GM19395 (cell line): Measurements from ENCODE around the gene KIF13A.
"Not testable (repeated sequence)": the region's sequence is repeated elsewhere in the genome, so short reads cannot be mapped to it uniquely, and the experiment has no call there.

Source experiments
- ATAC-seq: cut with Tn5 transposase; IDR thresholded peaks from one replicate; pipeline ENCODE4 v1.9.1; 2021; ENCODE audit warnings: mild to moderate bottlenecking, moderate library complexity; ENCODE audit not compliant: unreplicated experiment

Gene KIF13A

DNA sequence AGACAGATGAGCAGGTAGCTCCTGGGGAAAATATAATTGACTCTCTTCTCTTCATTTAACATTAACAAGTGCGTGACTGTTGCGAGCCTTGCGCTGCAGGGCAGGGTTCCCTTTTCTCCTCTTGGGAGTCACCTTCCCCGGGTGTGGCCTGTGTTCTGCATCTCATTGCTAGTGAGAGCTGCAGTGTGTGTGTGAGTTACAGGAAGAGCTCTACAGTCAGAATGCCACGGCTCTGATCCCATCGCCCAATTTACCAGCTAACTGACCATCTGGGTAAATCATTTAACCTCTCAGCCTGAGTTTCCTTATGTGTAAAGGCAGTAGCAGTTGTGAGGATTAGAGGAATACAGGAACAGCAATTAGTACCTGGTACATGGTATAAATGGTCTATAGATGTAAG is 173.9 kb downstream of the KIF13A start:
- no peak for ATAC-seq

DNA sequence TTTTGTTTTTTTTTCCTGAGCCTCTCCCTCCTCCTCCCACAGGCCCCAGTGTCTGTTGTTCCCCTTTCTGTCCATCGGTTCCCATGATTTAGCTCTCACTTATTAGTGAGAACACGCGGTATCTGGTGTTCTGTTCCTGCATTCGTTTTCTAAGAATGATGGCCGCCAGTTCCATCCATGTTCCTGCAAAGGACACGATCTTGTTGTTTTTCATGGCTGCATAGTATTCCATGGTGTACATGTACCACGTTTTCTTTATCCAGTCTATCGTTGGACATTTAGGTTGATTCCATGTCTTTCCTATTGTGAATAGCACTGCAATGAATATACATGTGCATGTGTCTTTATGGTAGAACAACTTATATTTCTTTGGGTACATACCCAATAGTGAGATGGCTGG is 175.1 kb downstream of the KIF13A start:
- no peak for ATAC-seq

DNA sequence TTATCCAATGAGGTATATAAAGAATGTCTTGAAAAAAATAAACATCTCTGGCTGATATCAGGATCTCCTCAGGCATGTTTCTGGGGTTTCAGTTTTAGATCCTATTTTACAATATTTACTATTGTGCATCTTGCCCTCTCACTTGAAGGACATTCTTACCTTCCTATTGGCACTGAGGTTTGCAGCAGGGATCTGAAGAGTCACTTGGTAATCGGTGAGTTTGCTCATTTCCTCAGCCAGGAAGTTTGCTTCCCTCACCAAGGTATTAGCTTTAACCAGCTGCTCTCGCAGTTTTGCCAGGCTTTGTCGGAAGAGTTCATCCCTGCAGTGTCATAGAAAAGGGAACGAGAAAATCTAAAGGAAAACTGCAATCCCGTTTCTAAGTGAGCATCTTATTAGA is 178.8 kb downstream of the KIF13A start:
- ATAC-seq: no peak

DNA sequence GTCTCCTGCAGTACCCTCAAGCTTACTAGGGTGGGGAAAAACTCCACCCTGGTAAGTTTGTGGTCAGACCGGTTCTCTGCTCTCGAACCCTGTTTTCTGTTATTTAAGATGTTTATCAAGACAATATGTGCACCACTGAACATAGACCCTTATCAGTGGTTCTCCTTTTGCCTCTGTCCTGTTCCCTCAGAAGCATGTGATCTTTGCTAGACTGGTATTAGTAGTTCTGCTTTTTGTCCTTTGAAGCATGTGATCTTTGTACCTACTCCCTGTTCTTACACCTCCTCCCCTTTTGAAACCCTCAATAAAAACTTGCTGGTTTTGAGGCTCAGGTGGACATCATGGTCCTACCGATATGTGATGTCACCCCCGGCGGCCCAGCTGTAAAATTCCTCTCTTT is 180.0 kb downstream of the KIF13A start:
- not testable (repeated sequence) for ATAC-seq

- no peak for ATAC-seq
These were observed 184.0 kb downstream of the KIF13A start for GRCh38 chr6:17803409-17803808.

DNA sequence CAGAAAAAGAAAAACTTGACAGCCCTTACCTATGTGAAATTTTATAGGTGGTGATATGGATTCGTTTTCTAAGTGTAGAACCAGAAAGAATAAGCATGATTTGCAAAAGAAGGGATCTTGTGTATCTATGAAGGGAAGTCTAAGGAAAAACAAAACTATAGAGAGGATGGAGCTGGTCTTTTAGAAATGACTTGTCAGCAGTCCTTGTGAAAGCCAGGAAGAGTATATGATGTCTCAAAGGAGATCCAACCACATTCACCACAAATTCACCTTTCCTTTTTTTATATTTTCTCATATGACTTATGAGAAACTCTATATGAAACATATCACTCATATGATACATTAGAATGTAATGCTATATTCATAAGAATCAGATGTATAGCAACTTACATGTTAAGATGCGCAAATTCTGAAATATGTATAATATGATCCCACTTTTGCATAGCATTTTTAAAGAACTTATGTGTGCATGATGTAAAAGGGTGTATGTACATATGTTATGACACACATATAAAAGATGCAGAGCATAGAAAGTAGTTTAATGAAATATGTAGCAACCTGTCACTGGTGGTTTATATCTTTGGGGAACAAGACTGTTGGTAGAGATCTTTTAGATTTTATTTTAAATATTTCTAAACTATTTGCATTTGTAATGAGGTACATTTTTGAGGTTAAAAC is 188.8 kb downstream of the KIF13A start:
- ATAC-seq: no peak

GRCh38 chr6:17790489-17790888 is 196.9 kb downstream of the KIF13A start:
- no peak for ATAC-seq

GRCh38 chr6:17785094-17785787 is 202.2 kb downstream of the KIF13A start:
- ATAC-seq: no peak

GRCh38 chr6:17780061-17780460 is 207.4 kb downstream of the KIF13A start:
- ATAC-seq: no peak

- no peak for ATAC-seq
These were observed 215.8 kb downstream of the KIF13A start for GRCh38 chr6:17771609-17772008.

DNA sequence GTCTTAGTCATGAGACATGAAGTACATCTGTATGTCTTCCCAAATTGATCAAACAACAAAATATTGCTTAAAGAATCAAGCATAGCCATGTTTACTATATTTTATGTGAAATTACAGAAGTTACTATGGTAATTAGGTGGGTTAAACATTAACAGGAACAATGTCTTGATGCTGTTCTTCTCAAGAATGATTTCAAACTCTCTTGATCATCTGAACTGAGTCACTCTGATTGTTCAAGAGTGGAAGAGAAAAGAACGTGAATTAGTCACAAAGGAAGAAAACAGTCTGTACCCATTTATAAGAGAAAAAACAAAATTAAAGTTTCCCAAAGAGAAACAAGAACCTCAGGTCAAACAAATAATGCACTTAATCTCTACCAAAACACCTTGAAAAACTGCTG is 218.6 kb downstream of the KIF13A start:
- no peak for ATAC-seq

GRCh38 chr6:17768388-17768787 is 219.0 kb downstream of the KIF13A start:
- ATAC-seq: no peak

- no peak for ATAC-seq
These were observed 224.8 kb downstream of the KIF13A start for GRCh38 chr6:17762651-17763050.

GRCh38 chr6:17758119-17758518 is 229.3 kb downstream of the KIF13A start:
- ATAC-seq: no peak

DNA sequence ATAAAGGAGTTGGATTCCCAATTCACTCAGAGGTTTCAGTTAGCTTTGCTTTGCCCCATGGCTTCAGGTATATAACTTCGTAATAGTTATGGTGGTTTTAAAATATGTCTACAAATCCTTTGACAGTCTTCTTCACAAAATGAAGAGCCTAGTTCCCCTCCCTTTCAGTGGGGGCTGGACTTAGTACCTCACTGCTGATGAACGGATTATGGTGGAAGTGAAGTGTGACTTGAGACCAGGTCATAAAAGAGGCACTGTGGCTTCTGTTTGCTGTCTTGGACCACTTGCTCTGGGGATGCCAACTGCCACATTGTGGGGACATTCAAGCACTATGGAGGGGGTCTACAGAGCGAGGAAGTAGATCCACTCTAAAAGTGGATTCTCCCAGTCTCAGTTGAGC is 233.2 kb downstream of the KIF13A start:
- no peak for ATAC-seq

GRCh38 chr6:17745324-17745723 is 242.1 kb downstream of the KIF13A start:
- ATAC-seq: not testable (repeated sequence)

DNA sequence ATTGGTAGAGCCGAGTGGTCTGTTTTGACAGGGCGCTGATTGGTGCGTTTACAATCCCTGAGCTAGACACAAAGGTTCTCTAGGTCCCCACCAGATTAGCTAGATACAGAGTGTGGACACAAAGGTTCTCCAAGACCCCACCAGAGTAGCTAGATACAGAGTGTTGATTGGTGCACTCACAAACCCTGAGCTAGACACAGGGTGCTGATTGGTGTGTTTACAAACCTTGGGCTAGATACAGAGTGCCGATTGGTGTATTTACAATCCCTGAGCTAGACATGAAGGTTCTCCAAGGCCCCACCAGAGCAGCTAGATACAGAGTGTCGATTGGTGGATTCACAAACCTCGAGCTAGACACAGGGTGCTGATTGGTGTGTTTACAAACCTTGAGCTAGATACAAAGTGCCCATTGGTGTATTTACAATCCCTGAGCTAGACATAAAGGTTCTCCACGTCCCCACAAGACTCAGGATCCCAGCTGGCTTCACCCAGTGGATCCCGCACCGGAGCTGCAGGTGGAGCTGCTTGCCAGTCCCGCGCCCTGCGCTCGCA is 242.6 kb downstream of the KIF13A start:
- not testable (repeated sequence) for ATAC-seq

GRCh38 chr6:17744019-17744756 is 243.2 kb downstream of the KIF13A start:
- no peak for ATAC-seq

DNA sequence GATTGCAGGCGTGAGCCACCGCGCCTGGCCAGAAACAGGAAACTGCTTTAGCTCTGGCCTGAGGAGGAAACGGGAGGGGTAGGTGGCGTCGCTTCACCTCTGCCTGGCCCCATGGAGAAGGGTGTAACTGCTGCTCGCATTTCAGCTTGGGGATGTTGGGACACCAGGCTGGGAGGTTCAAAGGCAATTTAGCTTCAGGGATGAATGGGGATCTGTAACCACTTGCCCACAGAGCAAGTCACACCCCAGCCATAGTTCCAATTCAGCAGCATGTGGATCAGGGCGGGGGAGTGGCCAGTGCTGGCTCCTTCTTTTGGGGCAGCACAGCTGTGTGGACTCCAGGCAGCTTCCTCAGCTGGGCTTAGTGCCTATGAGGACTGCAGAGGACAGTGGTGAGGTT is 245.9 kb downstream of the KIF13A start:
- ATAC-seq: no peak

DNA sequence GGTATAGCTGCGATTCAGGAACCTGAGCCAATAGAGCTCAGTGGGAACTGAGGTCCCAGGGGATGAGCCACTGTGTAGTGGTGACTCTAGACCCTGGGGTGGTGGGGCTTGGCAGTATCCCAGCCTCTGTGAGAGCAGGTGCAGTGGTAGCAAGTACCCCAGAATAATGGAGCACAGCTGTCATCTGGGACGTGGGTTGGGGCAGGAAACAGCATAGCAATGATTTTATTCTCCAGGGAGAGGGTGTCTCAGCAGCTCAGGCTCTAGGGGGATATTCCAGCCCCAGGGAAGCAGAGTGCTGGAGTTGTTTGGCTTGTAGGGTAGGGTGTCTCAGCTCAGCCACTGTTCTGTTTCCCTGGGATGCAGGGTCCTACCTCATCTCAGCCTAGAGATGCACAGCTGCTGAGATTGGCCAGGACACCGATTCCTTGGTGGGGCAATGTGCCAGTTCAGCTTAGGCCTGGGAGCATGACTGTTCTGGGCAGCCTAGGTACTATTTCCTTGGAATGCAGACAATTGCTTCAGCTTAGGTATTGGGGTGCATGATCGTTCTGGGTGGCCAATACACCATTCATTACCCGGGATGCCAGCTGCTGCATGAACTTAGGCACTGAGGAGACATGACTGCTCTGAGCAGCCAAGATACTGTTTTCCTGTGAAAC is 246.7 kb downstream of the KIF13A start:
- ATAC-seq: no peak

DNA sequence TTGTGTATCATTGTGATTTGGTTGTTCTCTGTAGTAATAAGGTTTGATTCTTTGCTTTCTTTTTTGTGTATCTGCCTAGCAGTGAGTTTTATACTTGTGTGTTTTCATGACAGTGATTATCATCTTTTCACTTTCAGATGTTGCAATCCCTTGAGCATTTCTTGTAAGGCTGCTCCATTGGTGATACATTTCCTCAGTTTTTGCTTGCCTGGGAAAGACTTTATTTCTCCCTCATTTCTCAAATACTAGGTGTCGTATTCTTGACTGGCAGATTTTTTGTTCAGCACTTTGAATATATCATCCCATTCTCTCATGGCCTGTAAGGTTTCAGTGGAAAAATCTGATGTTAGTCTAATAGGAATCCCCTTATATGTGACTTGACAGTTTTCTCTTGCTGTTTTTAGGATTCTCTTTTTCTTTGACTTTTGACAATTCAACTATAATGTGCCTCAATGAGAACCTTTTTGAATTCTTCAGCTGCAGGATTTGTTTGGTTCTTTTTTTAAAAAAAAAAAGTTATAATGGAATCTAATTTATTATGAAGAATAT is 249.7 kb downstream of the KIF13A start:
- no peak for ATAC-seq
